Measurements from ENCODE around the gene VPS13D.
A peak's percentile ranks its signal among the peaks of the same experiment; 100 is the strongest.

VPS13D gene

DNA sequence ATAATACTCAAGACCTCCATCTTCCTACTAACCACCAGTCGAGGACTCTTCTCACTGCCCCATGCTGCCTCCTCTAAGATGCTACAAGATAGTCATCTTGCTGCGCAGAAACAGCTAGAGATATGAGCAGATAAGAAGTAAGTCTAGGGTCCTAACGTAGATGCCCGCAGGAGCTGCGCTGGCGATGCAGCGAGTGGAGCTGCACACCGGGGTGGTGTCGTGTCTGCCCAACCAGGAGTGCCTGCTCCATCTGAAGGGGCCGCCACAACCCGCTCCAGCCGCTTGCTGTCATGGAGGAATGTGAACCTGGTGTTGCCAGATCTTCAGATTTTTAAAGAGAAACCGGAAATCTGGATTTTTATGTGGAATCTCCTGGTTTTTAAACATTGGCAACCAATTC lies 175.1 kb downstream of the VPS13D start:
- no peak for DNase-seq (ENCODE audit: low read depth)

DNA sequence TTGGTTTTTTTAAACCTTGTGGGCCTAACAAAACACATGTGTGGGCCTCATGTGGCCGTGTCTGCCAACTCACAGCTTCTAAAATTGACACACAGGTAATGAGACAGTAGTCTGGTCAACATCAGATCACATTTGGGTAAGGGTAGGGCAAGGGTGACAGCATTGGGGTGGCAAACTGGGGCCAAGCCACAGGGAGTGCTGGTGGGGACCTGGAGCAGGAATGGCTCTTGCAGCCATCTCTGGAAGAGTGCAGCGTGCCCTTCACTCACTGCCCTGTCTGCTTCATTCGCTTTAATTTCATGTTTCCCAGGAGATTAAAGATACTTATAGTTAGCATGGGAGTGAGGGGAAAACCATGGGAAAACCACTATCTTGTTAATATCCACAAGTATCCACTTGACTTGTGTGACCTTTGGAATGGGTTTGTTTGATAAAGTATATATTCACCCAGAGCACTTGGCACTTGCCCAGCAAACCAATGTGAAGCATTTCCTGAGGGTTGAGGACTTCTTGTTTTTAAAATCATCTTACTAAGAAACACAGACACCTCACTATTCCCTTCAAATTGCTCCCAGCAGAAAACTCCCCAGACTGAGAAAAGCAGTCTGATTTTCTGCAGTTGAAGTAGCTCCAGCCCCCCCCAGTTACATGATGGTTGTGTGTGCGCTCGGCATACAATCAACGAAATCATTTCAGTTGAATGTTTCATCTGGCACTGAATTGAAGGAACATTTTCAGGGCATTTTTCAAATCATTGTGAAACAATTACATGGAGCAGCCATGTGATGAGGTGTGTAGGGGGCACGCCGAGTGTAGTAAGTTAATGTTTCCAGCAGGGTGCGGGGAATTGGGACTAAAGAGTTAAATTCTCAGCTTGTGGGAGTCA lies 175.7 kb downstream of the VPS13D start:
- DNase-seq (ENCODE audit: low read depth), result peak; percentile 60

- DNase-seq (ENCODE audit: low read depth), result peak; percentile 72
These were observed 176.6 kb downstream of the VPS13D start for GRCh38 chr1:12406211-12407021.

DNA sequence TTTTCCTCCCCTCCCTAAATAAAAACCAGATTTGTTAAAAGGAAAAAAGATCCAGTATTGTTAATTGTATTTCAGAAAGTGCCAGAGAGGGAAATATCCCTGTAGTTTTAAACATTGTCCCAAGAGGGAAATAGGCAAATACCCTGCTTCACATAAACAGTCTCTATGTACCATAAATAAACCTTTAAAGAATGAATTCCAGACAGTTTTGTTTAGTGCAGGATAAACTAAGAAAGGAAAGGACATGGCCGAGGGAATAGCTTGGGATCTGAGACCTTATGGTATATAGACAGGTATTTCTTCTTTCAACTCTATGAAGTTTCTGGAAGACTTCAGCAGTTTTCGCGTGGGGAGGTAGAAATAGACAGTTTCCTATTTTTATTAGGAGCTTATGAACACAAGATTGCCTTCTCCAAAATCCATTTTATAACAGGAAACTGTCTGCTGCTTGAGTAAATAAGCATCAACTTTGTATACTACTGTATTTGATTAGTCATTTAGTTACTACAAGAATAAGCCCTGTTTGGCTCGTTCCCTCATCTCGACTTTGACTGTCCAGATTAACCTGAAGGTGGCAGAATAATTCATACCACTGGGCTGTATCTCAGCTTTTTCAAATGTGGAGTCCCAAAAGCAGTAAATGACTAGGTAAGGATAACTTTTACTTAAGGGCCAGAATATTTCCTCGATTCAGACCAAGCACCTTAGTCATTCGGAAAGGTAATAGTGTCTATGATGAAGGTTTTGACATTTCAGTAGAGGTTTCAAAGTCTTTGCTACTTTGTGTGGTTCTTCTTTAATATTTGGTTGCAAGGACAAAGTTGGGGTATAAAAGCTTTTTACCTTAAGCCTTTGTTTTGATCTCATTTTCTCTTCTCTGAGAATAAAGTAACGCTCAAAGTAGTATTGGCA lies 177.5 kb downstream of the VPS13D start:
- DNase-seq (ENCODE audit: low read depth), result peak; percentile 79

- DNase-seq (ENCODE audit: low read depth), result no peak
These were observed 178.2 kb downstream of the VPS13D start for GRCh38 chr1:12407962-12408454.

DNA sequence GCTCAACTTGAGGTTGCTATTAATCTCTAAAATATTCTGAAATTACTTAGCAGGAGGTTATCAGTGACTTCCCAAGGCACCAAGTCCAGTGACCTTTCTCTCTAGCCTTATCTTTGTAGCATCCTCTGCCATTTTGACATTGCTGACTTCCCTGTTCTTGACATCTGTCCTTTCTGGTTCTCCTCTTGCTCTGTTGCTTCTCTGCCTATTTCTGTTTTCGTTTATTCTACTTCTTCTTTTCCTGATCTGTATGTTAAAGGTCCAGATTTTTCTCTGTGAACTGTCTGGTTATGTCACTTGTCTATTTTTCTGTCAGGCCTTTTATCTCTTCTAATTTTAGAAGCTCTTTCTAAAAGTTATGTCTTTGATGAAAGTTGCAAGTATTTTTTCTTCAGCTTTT lies 178.8 kb downstream of the VPS13D start:
- no peak for DNase-seq (ENCODE audit: low read depth)

GRCh38 chr1:12409681-12410080 lies 179.9 kb downstream of the VPS13D start:
- DNase-seq (ENCODE audit: low read depth), result peak; percentile 32

DNA sequence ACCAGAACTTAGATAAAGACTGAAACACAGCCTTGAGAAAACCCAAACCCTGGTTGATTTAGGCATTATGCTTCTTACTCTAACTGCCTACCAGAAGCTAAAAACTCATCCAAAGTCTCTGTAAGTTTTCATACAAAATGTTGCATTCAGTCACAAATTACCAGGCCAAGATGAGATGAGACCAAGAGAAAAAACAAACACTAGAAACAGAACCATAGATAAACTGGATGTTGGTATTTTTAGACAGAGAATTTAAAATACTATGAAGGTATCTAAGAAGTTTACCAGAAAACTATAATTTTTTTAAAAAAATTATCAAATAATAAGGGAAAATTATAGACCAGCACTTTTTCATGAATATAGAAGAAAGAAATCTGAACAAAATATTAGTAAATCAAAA lies 180.5 kb downstream of the VPS13D start:
- no peak for DNase-seq (ENCODE audit: low read depth)

- DNase-seq (ENCODE audit: low read depth), result no peak
These were observed 181.3 kb downstream of the VPS13D start for GRCh38 chr1:12411098-12411497.

DNA sequence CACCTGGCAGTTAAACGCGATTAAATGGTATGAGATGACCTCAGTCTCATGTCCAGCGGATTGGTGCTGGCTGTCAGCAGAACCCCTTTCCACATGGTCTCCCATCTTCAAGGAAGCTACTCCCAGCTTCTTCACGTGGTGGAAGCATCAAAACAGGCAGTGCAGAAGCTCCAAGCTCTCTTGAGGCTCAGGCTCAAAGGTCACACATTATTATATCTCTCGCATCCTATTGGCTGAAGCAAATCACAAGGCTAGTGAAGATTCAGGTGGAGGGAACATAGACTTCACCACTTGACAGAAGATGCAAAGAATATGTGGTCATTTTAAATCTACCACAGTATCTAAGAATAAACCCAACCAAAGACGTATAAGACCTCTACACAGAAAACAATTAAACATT lies 181.9 kb downstream of the VPS13D start:
- no peak for DNase-seq (ENCODE audit: low read depth)

DNA sequence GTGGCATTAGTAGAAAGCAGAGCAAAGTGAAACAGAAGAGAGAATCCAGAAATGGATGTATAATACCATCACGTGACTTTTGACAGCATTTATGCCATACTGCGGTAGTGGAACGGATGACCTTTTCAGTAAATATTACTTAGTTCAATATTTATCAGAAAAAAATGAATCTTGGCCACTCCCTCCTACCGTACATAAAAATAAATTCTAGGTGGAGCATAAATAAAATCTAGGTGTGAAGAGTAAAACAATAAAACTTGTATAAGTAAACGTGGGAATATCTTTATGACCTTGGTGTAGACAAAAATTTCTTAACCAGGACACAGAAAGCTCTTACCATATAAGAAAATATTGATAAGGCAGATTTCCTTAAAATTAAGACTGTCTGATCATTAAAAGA lies 182.6 kb downstream of the VPS13D start:
- no peak for DNase-seq (ENCODE audit: low read depth)

DNA sequence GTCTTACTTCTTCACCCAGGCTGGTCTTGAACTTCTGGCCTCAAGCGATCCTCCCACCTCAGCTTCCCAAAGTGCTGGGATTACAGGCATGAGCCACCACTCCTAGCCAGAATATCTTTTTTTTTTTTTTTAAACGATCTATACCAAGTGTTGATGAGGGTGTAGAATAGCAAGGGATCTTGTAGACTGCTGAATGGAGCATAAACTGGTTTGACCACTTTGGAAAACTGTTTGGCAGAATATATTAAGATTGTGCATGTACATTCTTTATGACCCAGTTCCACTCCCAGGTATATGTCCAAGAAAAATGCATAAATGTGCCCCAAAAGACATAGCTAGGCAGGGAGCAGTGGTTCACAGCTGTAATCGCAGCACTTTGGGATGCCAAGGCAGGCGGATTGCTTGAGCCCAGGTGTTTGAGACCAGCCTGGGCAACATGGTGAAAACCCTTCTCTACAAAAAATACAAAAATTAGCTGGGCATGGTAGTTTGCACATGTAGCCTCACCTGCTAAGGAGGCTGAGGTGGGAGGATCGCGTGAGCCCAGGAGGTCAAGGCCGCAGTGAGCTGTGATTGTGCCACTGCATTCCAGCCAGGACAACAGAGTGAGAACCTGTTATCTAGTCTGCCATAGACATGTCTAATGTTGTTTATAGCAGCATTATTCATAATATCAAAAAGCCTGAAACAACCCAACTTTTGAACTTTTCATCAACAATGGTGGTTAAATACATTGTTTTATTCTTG lies 184.0 kb downstream of the VPS13D start:
- DNase-seq (ENCODE audit: low read depth), result no peak

DNA sequence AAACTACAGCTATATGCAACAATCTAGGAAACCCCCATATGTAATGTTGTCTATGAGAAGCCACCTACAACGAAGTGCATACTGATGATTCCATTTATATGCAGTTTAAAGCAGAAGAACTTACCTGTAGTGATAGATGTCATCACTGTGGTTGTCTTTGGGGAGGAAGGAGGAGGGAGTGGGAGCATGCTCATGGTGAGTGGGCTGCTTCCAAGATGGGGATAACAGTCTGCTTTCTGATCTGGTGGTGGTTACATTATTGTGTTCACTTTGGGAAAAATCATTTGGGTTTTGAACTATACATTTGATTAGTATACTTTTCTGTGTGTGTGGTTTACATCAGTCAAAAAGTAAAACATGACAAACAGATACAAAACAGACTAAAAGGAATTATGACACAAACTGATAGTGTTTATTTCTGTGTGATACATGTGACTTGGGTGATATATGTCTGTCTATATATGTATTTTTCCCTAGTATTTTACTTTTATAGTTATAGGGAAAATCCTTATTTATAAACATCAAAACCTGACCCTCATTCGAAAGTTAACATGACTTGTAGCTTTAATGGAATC lies 184.7 kb downstream of the VPS13D start:
- DNase-seq (ENCODE audit: low read depth), result no peak

GRCh38 chr1:12415038-12415466 lies 185.2 kb downstream of the VPS13D start:
- DNase-seq (ENCODE audit: low read depth), result peak; percentile 47

- DNase-seq (ENCODE audit: low read depth), result no peak
These were observed 186.3 kb downstream of the VPS13D start for GRCh38 chr1:12416101-12416500.

GRCh38 chr1:12416744-12417143 lies 186.9 kb downstream of the VPS13D start:
- DNase-seq (ENCODE audit: low read depth), result no peak

GRCh38 chr1:12417389-12417788 lies 187.6 kb downstream of the VPS13D start:
- no peak for DNase-seq (ENCODE audit: low read depth)

DNA sequence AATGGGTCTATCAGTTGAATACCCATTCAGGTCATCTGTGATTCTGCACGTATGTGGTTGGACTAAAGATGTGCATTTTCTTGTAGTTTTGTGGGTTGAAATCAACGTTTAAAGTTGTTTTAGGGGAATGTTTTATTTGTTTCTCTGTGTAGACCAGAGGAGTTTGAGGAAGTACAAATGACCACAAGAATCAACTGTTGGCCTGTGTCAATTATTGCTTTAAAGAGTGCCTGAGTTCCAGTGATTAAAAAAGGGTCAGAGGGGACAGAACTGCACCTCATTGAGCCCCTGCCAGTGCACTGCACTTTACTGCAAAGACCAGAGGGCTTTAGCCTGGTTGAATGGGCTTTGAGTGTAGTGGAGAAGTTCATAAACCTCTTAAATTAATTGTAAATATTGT lies 190.3 kb downstream of the VPS13D start:
- DNase-seq (ENCODE audit: low read depth), result no peak

DNA sequence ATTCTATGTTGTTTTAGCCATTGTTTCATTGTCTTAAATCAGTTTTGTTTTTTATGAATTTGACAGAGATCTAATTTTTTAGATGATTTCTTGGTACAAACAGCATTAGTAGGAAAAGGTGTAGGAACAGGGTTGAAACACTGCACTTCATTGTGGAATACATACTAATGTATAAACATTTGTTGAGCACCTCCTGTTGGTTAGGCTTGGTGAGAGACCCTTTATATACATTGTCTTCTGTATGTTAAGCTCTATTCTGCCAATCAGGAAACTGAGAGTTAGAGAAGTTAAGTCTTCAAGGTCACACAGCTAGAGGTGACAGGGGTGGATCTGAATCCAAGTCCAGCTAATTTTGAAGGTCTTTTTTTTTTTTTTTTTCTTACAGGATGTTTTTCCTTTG lies 192.7 kb downstream of the VPS13D start:
- no peak for DNase-seq (ENCODE audit: low read depth)

DNA sequence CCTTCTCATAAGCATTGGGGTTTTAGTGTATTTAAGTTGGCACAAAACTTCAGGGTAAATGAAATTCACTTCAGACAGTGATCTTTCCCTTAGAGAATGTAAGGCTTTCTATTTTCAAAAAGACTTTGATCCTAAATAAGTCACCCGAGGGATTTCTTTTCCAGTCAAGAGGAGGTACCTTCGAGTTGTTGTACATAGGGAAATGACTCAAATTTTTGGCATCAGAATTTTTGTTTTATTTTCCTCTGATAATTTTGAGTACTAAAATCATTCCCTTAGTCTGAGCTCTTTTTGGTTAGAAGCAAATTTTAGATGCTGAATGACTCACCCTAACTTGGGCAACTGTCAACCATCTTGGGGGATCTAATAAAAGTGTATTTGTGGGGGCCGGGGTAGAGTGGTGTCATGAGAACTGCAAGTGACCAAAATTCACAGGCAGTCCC lies 194.3 kb downstream of the VPS13D start:
- DNase-seq (ENCODE audit: low read depth), result no peak

DNA sequence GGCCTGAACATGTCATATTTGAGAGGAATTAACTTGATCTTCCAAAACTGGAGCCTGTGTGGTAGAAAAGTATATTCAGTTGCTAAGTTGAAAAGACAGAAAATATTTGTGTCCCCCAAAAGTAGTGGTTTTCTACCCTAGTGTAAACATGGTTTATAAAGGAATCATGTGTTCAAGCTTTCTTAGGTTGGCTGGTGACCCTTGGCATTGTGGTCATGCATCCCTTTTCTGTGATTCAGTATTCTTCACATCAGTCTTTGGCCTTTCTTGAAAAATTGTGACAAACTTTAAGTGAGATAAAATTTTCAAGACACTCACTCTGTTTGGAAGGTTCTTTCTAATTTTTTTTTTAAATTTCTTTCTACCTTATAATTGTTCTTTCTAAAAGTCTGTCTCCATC lies 195.0 kb downstream of the VPS13D start:
- DNase-seq (ENCODE audit: low read depth), result no peak

All from amniotic epithelial cell (primary cell).